Kidney (tissue), 14 donors: Measurements from ENCODE around the gene BCL7A. TPM values are rescaled to one million over a fixed set of nuclear protein-coding genes. Genes with fewer than 3 reads are reported as not detected.
A peak's percentile ranks its signal among the peaks of the same experiment; 100 is the strongest.
"Not testable (repeated sequence)": the region's sequence is repeated elsewhere in the genome, so short reads cannot be mapped to it uniquely, and the experiment has no call there.

Source experiments
- DNase-seq, 5 donors: peaks; one replicate each; pipeline ENCODE4 v3.0.0-alpha.2; 2013 to 2020
- FAIRE-seq: peaks from 2 replicates; lab custom pipeline; 2012; peaks lifted over from hg19 to GRCh38; lab: Jason Lieb, UNC
- H3K27ac ChIP-seq, 2 donors: one replicate each; pipeline ENCODE4 v1.7.0; 2013; ENCODE audit warnings: low read depth in 2 of 2, low read length in 2 of 2, inconsistent platforms in 1 of 2
- H3K27me3 ChIP-seq: one replicate; pipeline ENCODE4 v1.7.1; 2013; ENCODE audit warnings: low read length, inconsistent platforms; ENCODE audit not compliant: control insufficient read depth, insufficient read depth
- H3K36me3 ChIP-seq, 3 donors: one replicate each; pipeline versions ENCODE4 v1.7.0 to v1.7.1; 2013; ENCODE audit warnings: low read length in 3 of 3, control low read depth in 1 of 3, inconsistent platforms in 1 of 3; ENCODE audit not compliant: insufficient read depth in 3 of 3, control insufficient read depth in 2 of 3
- H3K4me1 ChIP-seq, 3 donors: one replicate each; pipeline versions ENCODE4 v1.7.0 to v1.7.1; 2013; ENCODE audit warnings: low read length in 3 of 3, inconsistent platforms in 1 of 3, low read depth in 1 of 3; ENCODE audit not compliant: control insufficient read depth in 2 of 3, insufficient read depth in 2 of 3
- H3K4me3 ChIP-seq, 3 donors: one replicate each; pipeline versions ENCODE4 v1.7.0 to v1.8.1; 2013; ENCODE audit warnings: low read length in 3 of 3, control low read depth in 1 of 3, inconsistent platforms in 1 of 3
- H3K9ac ChIP-seq, 3 donors: one replicate each; pipeline versions ENCODE4 v1.7.0 to v1.7.1; 2013; ENCODE audit warnings: low read length in 3 of 3, control low read depth in 1 of 3, inconsistent platforms in 1 of 3
- H3K9me3 ChIP-seq, 3 donors: one replicate each; pipeline versions ENCODE4 v1.7.0 to v1.7.1; 2013; ENCODE audit warnings: low read length in 3 of 3, control low read depth in 1 of 3, inconsistent platforms in 1 of 3; ENCODE audit not compliant: control insufficient read depth in 2 of 3, insufficient read depth in 1 of 3
- CTCF ChIP-seq: IDR thresholded peaks from 3 replicates; pipeline ENCODE4 v1.5.1; 2012; ENCODE audit warnings: mild to moderate bottlenecking, moderate library complexity, borderline replicate concordance; ENCODE audit not compliant: insufficient read depth; ENCODE audit errors: extremely low read depth
- intact Hi-C: fragments of 100-400 bp; cut with DNase I; formaldehyde crosslinking; loops from one replicate; pipeline ENCODE4 v1.11.1; 2022
- polyA plus RNA-seq: library from polyadenylated mRNA; stranded (reverse); fragments of 350-450 nt; fragmentation: Illumina TruSeq; extraction: RNeasy Lipid Tissue Mini Kit (QIAGEN cat#74804); gene quantifications from one replicate; pipeline ENCODE4 v1.2.3, GENCODE V29; 2014; ENCODE audit warnings: low read depth, low replicate concordance; ENCODE audit not compliant: insufficient read depth
- total RNA-seq: library from RNA; stranded (reverse); fragmentation: NEBNext Ultra II Directional; extraction: Animal tissue kit (Norgen Biotek cat#: 25700); gene quantifications from one replicate; pipeline ENCODE4 v1.2.1, GENCODE V29; 2021
- donor health status: control.
- donor health status: control.
- donor health status: control.
- donor health status: control.
- donor health status: control.
- donor health status: DM: yes; HTN: yes; CAD: no.
- donor health status: Normal renal cell carcinoma (clear cell type).

The BCL7A gene
- total and polyA plus RNA-seq, 2 donors from 2014 or later = 6.8 to 22.7 TPM

GRCh38 chr12:122040579-122041386 is 19.1 kb downstream of the BCL7A start:
- H3K4me1 ChIP-seq = peaks cover 0 to 21% (median 8%) of the 10 kb centered on the region in 3 donors
- no peaks in the 10 kb centered on the region for H3K9me3 ChIP-seq
- no peak overlapping the region for H3K4me3 ChIP-seq
- FAIRE-seq (peak; percentile 71), DNase-seq (peak; percentile 69 to 93 (median 91))
- peak overlapping the region; percentile 66 to 69 for H3K27ac ChIP-seq
- no peak overlapping the region for H3K9ac ChIP-seq
- no peak for TF ChIP-seq CTCF
- H3K27me3 ChIP-seq = no peaks in the 10 kb centered on the region
- intact Hi-C loops = no loop called here
- H3K36me3 ChIP-seq = peaks cover 0 to 11% (median 4%) of the 10 kb centered on the region in 3 donors

- Histone ChIP-seq H3K4me1 (peaks cover 0 to 21% (median 8%) of the 10 kb centered on the region in 3 donors), H3K36me3 (peaks cover 0 to 14% (median 4%) of the 10 kb centered on the region in 3 donors), H3K27ac (peak overlapping the region; percentile 66 to 69)
- H3K4me3 ChIP-seq, H3K9ac ChIP-seq, H3K9me3 ChIP-seq, FAIRE-seq, DNase-seq, H3K27me3 ChIP-seq, intact Hi-C loops: not testable (repeated sequence)
Measured at GRCh38 chr12:122041458-122041857, 19.8 kb downstream of the BCL7A start.

GRCh38 chr12:122042910-122043309 is 21.2 kb downstream of the BCL7A start:
- intact Hi-C loops = no loop called here
- TF ChIP-seq CTCF = no peak
- Histone ChIP-seq H3K4me3 (no peak overlapping the region), H3K9ac (no peak overlapping the region), H3K27me3 (no peaks in the 10 kb centered on the region), H3K9me3 (no peaks in the 10 kb centered on the region), H3K36me3 (peaks cover 0 to 18% (median 4%) of the 10 kb centered on the region in 3 donors), H3K27ac (peak overlapping the region in 1 of 2 donors; percentile 67), H3K4me1 (peaks cover 0 to 17% (median 8%) of the 10 kb centered on the region in 3 donors)
- FAIRE-seq (no peak), DNase-seq (peak in 1 of 5 donors; percentile 60)

- no peak overlapping the region for H3K27ac ChIP-seq
- no peak for DNase-seq
- H3K27me3 ChIP-seq = no peaks in the 10 kb centered on the region
- H3K4me1 ChIP-seq = peaks cover 0 to 17% (median 8%) of the 10 kb centered on the region in 3 donors
- peaks cover 0 to 16% (median 4%) of the 10 kb centered on the region in 3 donors for H3K36me3 ChIP-seq
- no peak overlapping the region for H3K9ac ChIP-seq
- H3K9me3 ChIP-seq = no peaks in the 10 kb centered on the region
- TF ChIP-seq CTCF = no peak
- intact Hi-C loops = no loop called here
- FAIRE-seq = no peak
- no peak overlapping the region for H3K4me3 ChIP-seq
Measured at GRCh38 chr12:122043476-122043875, 21.8 kb downstream of the BCL7A start.
